Stimulated activated CD4-positive, alpha-beta T cell treated with anti-CD3 and anti-CD28 coated beads, Interleukin-12 subunit alpha, Interleukin-12 subunit beta, amount 100 ng/mL, for 4 hours (primary cell): ENCODE measurements around the gene RIN3.

Experiments
- DNase-seq: peaks from one replicate; pipeline ENCODE4 v3.0.0-alpha.2; 2020

The RIN3 gene

DNA sequence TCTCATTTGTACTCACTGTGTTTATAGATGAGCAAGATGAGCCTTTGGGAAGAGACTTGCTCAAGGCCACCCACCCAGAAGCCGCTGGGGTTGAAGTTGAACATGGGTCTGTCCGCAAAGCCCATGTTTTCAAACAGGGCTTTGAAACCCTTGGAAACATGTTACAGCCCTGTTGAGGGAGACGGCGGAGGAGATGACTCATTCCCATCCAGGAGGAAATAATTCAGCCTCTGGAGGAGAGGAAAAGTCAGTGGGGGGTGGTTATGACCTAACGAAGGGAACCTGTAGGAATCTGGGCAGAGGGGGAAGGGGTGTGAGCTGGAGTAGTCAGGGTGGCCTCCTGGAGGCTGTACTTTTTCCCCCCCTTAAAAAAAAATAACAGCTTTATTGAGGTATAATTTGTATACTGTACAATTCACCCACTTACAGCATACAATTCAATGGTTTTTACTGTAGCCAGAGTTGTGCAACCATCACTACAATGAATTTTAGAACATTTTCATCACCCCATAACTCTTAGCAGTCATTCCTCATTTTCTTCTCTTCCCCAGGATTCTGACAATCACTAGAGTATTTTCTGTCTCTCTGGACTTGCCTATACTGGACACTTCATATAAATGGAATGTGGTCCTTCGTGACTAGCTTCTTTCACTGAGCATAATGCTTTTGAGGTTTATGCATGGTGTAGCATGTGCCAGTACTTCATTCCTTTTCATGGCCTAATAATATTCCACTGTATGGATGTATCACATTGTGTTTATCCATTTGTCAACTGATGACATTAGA is 1.9 kb upstream of the RIN3 start:
- DNase-seq: no peak

DNA sequence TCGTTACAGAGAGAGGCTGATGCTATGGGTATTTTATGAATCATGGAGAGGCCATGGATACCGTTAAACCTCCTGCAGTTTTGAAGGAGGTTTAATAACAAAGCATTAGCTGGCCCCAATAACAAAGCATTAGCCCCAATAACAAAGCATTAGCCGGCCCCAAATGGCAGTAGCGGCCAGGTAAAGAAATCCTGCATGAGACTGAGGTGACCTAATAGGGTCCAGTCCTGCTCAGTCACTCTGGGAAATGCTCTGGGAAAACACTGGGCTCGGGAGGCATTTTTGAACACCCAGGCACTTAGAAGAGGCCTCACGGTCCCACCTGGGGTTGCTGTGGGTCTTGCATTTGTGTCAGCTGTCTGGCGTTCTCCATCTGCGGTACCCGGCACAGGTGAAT is 776 bp upstream of the RIN3 start:
- DNase-seq: no peak

DNA sequence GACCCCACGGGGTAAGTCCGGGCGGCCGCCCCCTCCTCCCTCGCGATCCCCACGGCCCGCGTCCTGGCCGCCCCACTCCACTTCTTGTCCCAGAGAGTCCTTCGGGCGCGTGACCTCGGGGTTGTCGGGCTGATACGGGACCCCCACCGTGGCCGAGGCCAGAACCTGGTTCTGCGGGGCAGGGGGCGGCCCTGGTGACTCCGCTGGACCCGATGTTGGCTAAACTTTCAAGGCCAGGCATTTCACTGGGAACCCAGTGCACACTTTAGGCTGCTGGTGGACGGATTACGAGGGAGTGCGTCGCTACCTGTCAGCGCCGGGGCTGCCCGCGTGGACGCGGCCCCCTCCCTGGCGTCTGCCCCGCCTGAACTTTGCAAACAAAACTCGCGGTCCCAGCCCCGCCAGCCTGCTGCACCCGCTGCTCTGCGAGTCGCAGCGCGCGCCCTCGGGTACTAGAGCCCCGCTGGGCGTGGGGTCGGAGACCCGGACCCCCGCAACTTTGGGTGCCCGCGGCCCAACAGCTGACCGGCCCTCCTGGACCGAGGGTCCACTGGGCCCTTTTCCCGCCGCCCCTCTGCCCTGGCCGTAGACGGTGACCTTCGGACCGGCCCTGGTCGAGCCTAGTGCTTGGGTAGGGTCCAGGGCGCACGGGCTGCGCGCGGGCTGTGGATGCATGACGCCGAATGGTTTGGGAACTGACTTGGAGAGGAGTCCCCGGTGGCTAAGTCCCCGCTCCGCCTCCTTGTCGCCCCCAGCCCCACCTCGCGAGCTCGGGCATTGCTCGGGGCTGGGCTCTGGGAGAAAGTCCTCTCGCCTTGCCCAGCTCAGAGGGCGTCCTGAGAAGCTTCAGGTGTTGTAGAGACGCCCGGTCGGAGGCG is 624 bp downstream of the RIN3 start:
- peak; percentile 33 for DNase-seq

DNA sequence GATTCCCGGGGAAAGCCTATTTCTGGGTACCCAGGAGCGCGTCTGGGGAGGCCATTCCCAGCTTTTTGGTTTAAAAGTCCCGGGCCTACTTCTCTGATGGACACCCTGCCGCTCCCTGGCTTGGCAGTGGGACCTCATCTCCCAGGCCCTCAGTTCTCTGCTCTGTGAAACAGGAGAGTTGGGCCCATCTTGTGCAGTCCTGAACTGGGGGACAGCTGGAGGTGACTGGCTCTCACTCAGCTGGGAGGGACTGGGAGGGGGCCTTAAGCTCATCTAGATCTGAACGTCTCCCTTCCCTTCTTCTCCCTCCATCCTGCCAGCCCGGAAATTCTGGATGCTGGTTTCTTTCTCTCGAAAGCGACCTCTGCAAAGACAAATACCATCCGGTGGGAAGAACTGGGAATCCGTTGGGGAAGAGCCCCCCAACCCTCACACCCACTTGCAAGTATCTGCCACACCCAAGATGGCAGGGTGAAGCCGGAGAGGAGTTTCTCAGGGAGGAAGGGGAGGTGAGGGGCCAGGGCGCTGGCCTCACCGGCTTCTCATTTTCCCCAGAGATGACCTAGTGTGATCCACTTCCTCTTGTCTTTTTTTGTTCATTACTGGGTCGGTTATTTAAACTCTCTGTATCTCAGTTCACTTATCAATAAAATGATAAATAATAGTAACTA is 1.4 kb downstream of the RIN3 start:
- no peak for DNase-seq

DNA sequence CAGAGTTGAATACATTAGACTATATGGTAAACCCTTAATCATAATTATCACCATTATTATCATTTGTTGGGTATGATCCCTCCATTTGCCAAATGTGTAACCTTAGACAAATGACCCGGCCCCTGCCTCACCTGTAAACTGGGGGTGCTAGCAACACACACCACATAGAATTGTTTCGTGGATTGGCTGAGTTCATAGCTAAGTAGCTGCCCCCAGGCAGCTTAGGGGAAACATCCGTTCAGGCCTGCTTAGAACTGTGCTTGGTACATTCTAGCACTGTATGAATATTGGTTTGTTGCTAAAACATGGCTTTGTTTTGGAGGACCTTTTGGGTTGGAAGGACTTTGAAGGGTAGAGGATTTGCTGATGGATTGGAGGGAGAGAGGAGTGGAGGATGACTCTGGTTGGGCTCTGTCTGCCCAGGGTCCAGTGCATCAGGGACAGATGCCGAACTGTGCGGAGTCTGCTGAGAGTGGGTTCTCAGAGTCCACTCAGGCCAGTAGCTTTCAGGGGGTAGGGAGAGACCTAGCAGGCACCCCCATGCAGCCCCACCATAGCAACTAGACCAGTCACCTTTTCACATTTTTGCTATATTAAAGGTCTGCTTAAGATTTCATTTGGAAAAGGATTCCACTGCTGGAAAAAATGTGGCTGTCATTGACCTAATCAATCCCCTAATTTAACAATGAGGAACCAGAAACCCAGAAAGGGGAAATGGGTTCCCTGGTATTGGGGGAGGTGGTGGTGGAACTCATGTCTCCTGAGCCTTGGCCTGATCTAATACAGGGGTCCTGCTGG is 2.2 kb downstream of the RIN3 start:
- DNase-seq: no peak

DNA sequence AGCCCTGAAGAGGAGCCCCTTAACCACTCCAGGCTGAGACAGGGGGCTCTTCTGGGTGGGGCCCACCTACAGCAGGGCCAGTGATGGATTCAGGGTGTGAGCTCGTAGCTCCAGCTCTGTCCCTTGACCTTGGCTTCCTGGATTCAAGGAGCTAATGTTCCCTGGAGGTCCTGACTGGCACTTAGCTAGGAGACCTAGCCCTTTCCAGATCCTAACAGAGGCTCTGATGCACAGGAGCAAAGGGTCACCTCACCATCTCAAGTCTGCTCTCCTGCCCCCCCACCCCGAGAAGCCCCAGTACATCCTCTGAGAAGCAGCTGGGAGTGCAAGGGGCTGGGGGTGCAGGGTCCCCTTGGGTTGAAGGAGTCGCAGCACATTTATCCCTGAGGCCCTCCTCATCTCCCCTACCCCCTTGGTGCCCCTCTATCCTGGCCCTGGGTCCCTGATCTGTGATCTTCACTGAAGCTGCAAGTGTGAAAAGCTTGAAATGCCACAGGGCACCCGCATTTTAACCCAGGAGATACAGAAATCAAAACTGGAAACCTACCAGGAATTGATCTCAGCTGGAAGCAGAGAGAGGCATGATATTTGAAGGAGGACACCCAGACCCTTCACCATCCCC is 2.9 kb downstream of the RIN3 start:
- DNase-seq: no peak

DNA sequence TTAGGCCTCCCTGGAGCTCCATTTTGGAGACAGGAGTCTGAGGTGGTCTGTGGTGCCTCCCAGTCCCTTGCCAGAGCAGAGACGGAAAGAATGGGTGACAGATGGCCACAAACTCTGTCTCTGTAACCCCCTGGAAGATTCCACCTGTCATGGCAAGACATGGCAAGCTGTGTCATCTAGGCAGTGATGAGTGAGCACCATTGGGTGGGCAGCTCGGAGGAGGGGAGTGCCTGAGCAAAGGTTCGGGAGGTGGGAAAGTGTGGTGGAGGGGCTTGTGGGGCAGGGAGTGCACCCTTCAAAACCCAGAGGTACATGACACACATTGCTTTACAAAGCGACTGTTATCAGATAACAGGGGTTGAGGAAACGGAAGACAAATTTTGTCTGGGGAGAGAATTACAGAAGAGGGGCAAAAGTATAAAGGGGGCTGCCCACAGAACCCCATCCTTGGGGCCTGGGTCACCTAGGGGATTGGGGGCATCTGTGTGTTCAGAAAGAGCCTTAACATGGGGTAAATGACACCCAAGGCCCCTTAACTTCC is 3.5 kb downstream of the RIN3 start:
- DNase-seq: no peak

DNA sequence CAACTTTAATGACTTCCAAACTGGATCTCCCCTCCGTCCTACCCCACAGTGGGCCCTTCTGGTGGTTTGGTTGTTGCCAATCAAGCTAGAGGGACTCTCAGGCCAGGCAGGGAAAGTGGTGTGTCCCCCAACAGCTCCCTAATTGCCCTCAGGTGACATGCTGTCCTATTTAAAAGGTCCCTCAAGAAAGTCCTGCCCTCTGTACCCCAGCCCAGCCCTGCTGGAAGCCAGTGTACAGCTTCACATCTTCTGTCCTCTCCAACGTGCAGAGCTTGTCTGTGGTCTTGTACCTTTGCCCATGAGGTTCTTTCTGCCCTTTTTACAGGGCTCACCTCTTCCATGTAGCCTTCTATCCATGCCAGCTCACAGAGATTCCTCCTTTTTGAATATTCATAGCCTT is 4.2 kb downstream of the RIN3 start:
- no peak for DNase-seq

DNA sequence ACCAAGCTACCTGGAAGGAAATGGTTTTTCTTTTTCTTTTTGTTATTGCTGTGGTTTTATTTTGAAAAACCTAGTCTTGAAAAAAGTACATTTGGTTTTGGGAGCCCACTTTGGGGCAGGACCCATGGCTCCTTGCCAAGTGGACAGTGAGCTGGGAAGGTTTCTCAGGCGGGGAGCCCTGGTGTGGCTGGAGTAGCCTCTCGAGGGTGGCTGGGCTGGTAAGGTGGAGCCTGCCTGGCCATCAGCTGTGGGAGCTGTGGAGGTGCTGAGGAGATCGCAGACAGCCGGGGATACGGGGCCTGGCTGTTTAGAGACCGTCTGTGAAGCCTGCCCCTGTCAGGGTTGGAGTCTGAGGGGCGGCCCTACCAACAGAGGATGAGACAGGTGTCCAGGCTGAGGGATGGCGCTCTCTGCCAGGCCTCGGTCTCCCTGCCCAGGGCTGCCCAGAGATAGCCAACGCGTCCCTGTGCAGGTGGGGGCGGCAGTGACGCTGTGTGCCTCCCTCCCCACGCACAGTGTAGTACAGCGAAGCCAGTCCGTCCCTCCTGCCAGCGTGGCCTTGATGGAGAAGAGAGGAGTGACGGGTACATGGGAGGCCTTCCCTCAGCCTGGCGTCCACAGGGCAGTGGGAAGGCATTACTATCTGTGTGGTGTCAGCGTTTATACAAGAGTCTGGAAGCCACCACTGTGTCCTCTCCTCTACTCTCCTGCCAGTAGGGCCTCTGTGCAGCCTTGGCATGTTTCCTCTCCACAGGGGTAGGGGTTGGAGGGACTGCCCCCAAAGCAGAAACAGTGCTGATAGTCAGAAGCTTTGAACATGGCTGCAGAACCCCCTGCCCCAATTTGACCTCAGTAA is 5.9 kb downstream of the RIN3 start:
- no peak for DNase-seq

DNA sequence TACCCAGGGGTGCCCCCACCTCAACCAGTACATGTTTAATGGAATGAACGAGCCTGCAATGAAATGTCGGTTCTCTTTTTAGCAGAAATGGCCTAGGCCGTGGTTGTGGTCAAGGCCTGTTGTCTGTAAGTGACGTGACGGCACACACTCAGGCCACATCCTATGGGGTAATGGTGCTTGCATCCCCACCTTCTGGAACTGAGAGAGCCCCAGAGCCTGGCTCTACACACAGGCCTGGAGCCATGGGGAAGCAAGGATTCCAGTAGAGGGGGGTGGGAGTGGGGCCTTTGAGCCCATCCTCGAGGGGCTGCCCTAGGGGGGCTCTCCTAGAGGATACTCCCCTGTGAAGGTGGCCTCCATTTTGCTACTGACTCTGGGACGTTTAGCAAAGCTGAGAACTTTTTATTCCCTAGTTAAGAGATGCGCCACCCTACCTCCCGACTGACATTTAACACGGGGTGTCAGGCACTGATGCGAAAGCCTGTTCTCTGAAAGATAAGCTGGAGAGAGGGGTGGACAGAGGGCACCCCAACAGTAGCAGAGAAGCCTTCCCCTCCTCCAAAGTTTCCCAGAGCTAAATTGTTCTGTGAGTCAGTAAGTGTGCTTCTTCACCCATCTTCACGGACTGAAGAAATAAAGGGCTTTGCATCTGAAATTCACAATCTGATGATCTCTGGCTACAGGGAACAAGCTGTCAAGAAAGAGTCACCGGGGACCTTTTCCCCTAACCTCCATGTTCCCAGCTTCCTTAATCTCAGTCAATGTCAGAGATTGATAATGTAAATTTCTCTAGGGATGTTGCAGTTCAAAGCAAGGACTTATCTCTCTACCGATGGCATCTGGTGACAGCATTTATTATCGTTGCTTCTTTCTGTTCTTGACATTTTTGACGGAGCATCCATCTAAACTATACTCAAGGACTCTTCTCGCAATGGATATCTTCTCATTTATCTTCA is 6.8 kb downstream of the RIN3 start:
- no peak for DNase-seq

DNA sequence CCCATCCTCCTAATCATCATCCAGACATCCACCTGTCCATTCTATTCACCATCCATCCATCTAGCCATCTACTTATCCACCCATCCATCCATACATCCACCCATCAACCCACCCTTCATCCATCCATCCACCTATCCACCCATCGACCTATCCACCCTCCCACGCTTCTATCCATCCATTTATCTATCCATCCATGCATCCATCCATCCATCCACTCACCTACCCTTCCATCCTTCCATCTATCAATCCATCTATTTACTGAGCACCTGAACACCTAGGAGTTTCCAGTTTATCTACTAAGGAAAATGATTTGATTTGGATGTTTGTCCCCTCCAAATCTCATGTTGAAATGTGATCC is 7.5 kb downstream of the RIN3 start:
- no peak for DNase-seq

DNA sequence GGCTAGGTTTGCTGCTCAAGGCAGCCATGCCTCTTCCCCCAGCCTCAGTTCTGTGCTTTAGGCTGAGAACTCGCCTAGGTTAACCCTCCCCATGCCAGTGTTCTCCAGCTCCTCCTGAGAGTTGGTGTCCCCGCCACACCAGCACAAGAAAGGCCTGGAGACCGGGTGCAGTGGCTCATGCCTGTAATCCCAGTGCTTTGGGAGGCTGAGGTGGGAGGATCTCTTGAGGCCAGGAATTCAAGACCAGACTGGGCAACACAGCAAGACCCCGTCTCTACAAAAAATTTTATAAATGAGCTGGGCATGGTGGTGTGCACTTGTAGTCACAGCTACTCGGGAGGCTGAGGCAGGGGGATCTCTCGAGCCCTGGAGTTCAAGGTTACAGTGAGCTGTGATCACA is 10.2 kb downstream of the RIN3 start:
- no peak for DNase-seq

DNA sequence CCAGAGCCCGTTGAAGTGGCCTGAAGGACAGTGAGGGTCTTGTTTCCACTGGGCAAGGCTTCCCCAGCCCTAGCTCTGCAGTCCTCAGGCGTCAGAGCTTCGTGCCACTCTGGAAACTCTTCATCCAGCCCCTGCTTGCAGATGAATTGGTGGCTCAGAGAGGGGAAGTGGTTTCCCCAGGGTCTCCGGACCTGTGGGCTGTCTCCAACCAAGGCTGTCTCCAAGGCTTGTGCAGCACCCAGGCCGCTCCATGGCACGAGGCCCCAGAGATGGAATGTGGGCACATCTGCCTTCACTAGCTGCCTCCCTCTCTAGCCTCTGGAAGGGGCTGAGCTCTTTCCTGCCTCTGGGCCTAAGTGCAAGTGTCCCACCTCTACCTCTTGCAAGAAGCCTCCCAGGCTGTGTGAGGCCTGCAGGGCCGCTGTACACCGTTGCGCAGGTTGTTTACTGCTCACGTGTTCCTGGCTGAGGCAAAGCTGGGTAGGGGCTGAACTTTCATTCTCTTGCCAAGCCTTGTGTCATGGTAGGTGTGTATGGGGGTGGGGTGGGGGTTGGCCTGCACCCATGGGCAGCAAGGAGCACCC is 11.1 kb downstream of the RIN3 start:
- no peak for DNase-seq

DNA sequence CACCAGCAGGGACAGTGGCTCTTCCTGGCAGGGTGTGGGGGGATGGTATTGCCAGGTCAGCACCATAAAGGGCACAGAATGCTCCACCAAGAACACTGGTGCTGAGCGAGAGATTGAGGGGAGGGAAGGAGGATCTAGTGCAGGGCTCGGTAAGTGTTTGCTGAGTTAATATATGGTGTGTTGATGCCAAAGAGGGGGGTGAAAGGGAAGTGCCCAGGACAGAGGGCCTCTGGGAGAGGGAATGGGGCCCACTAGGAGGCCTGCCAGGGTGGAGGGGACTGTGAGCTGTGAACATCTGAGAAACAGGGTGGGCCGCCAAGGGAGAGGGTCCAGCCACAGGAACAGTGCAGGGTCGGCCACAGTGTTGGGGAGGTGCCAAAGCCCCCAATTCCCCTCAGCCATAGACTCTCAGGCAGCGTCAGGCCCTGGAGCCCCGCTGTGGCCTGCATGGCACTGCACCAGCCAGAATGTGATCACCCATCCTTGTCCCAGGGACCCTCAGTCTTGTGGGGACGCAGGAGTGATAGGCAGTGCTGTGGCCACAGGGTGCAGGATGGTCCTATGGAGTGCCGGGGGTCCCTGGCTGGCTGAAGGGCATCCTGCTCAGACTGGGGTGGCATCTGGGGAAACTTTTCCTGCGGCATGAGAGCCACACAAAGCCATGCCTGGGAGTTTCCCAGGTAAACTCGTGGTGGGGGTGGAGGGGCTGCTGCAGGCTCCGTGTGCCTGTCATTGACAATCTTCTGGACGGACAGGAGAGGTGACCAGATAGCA is 11.9 kb downstream of the RIN3 start:
- no peak for DNase-seq

DNA sequence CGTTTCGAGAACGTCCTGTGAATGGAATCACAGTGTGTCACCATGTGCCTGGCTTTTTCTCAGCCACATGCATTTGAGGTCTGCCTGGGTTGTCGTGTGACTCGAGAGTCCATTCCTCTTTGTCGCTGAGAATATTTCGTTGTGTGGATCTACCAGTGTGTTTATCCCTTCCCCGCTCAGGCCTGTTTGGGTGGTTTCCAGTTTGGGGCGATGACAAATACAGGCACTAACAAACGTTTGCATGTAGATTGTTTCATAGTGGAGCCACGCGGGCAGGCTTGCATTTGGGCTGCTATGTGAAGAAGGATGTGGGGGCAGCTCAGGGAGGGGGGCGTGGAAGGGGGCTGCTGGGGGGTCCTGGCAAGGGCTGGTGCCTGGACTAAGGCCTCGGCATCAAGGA is 14.1 kb downstream of the RIN3 start:
- no peak for DNase-seq

DNA sequence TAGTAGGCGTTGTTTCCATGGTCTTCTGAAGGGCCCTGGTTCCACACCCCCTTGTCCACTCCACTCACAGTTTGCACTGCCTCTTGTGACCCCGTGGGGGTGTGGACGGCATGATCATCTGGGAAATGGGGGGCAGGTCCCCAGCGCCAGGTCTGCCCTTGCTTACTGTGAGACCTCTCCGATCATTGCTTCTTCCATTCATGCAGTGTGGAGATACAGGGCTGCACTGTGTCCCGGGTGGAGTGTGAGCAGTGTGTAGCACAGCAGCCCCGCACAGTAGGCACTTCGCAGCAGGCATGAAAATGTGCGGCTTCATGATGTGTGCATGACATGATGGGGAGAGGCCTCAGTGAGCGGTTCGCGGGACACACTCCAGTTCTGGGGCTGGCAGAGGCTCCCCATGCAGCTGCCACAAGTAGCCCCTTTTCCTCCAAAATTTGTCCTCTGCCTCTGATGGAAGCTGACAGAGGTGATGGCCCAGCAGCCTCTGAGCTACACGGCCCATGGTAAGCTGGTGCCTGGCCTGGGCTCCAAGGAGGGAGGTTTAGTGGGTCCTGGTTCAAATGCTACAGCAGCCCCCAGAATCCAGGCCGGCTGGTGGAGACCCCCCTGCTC is 15.0 kb downstream of the RIN3 start:
- DNase-seq: no peak

DNA sequence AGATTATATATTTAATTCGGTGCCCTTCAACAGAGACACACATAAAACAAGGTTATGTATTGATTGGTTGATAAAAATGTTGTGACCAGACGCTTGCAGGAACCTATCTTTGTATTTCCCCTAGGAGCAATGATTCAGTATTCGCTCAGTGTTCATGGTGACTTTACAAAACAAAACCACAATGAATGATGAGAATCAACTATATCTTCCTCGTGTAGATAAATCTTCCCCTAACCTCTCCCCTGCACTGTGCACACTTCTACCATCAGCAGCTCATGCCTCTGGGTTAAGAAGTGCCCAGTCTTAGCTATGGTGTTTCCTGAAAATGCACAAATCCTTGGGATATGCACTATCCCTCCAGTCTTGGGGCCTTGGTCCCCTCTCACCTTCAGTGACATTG is 16.3 kb downstream of the RIN3 start:
- no peak for DNase-seq
